ENCODE measurements around the gene EXOSC10.
"Not testable (repeated sequence)": the region's sequence is repeated elsewhere in the genome, so short reads cannot be mapped to it uniquely, and the experiment has no call there.

EXOSC10 gene

GRCh38 chr1:11107599-11107998 lies 7.9 kb upstream of the EXOSC10 start:
- DNase-seq, result no peak

- DNase-seq, result no peak
Measured at GRCh38 chr1:11105586-11105985, 5.9 kb upstream of the EXOSC10 start.

- no peak for DNase-seq
Measured at GRCh38 chr1:11101347-11101746, 1.7 kb upstream of the EXOSC10 start.

GRCh38 chr1:11100806-11101205 lies 1.1 kb upstream of the EXOSC10 start:
- not testable (repeated sequence) for DNase-seq

GRCh38 chr1:11100149-11100493 lies 452 bp upstream of the EXOSC10 start:
- DNase-seq, result no peak

- no peak for DNase-seq
Measured at GRCh38 chr1:11098931-11099309, 749 bp downstream of the EXOSC10 start.

GRCh38 chr1:11083784-11084183 lies 15.9 kb downstream of the EXOSC10 start:
- DNase-seq, result not testable (repeated sequence)

GRCh38 chr1:11080931-11081330 lies 18.7 kb downstream of the EXOSC10 start:
- DNase-seq, result no peak

- DNase-seq, result no peak
Measured at GRCh38 chr1:11078631-11079030, 21.0 kb downstream of the EXOSC10 start.

GRCh38 chr1:11073398-11073797 lies 26.3 kb downstream of the EXOSC10 start:
- DNase-seq, result not testable (repeated sequence)

GRCh38 chr1:11072216-11072917 lies 27.3 kb downstream of the EXOSC10 start:
- DNase-seq, result no peak

GRCh38 chr1:11071463-11072215 lies 28.0 kb downstream of the EXOSC10 start:
- no peak for DNase-seq

GRCh38 chr1:11070876-11071275 lies 28.8 kb downstream of the EXOSC10 start:
- no peak for DNase-seq

GRCh38 chr1:11068600-11069473 lies 30.8 kb downstream of the EXOSC10 start:
- DNase-seq, result no peak

GRCh38 chr1:11067716-11068599 lies 31.7 kb downstream of the EXOSC10 start:
- DNase-seq, result no peak

GRCh38 chr1:11065796-11066195 lies 33.9 kb downstream of the EXOSC10 start:
- DNase-seq, result no peak

GRCh38 chr1:11064942-11065341 lies 34.7 kb downstream of the EXOSC10 start:
- DNase-seq, result no peak

GRCh38 chr1:11063937-11064537 lies 35.6 kb downstream of the EXOSC10 start:
- DNase-seq, result not testable (repeated sequence)

- DNase-seq, result no peak
Measured at GRCh38 chr1:11062965-11063401, 36.7 kb downstream of the EXOSC10 start.

GRCh38 chr1:11061652-11062365 lies 37.9 kb downstream of the EXOSC10 start:
- DNase-seq, result no peak
